ES-I3 (cell line): Measurements from ENCODE around the gene GNAT1.

Experiments used
- H3K36me3 ChIP-seq: 2 replicates; pipeline ENCODE4 v1.6.1; 2013; ENCODE audit warnings: mild to moderate bottlenecking, low read length, control low read depth, moderate library complexity; ENCODE audit not compliant: insufficient read depth
- H3K4me1 ChIP-seq: 2 replicates; pipeline ENCODE4 v1.6.1; 2013; ENCODE audit warnings: mild to moderate bottlenecking, control low read depth, low read length; ENCODE audit not compliant: insufficient read depth
- H3K9ac ChIP-seq: 2 replicates; pipeline ENCODE4 v1.6.1; 2013; ENCODE audit warnings: low read depth, mild to moderate bottlenecking, low read length, moderate library complexity
- H3K9me3 ChIP-seq: 2 replicates; pipeline ENCODE4 v1.6.1; 2013; ENCODE audit warnings: mild to moderate bottlenecking, low read length, moderate library complexity; ENCODE audit not compliant: control insufficient read depth, insufficient read depth

GNAT1 gene

GRCh38 chr3:50190936-50191660, at the start of gene GNAT1:
TSS of gene GNAT1 (plus strand) at chr3:50191610. CDS start at chr3:50191726, 116 bp downstream.
- Histone ChIP-seq H3K4me1 (peaks cover 3% of the 10 kb centered on the region; the same call in 1 of the 2 replicates), H3K9ac (no peak within 1 kb of the TSS), H3K36me3 (peaks cover 5% of the 10 kb centered on the region; the same call in 1 of the 2 replicates), H3K9me3 (no peaks in the 10 kb centered on the region)

DNA sequence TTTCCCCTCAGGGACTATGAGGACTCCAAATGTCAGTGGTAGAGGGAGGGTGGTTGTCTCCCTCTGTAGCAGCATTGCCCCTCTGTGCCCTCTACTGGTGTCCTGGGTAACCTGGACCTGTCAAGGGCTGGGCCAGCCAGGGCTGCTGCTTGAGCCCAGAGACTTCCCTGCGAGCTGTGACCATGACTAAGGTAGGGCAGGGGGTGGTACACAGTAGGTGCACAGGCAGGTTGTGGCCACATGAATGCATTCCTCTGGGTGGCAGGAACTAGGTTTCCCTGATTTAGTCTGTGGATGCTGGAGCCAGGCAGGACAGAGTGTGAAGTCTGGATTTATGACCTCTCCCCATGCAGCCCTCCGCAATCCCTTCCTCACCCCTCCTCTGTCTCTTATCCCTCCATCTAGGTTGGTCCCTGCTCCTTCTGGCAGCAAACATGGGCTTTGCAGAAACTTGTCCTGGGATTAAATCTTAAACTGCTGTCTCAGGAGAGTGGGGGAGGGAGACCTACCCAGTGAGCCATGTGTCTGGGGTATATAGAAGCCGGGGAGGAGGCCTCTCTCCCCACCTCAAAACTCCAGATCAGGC, 45.0 kb upstream of the GNAT1 start:
- peaks cover 7% of the 10 kb centered on the region; the same call in 1 of the 2 replicates for H3K4me1 ChIP-seq
- H3K9ac ChIP-seq = no peak overlapping the region
- H3K36me3 ChIP-seq = no peaks in the 10 kb centered on the region
- no peaks in the 10 kb centered on the region for H3K9me3 ChIP-seq

GRCh38 chr3:50147016-50147415, 44.4 kb upstream of the GNAT1 start:
- no peaks in the 10 kb centered on the region for H3K9me3 ChIP-seq
- no peak overlapping the region for H3K9ac ChIP-seq
- no peaks in the 10 kb centered on the region for H3K36me3 ChIP-seq
- peaks cover 12% of the 10 kb centered on the region; the same call in 1 of the 2 replicates for H3K4me1 ChIP-seq

GRCh38 chr3:50147447-50147846, 44.0 kb upstream of the GNAT1 start:
- no peaks in the 10 kb centered on the region for H3K9me3 ChIP-seq
- no peak overlapping the region for H3K9ac ChIP-seq
- no peaks in the 10 kb centered on the region for H3K36me3 ChIP-seq
- H3K4me1 ChIP-seq = peaks cover 16% of the 10 kb centered on the region; the same call in 1 of the 2 replicates

- H3K9me3 ChIP-seq = no peaks in the 10 kb centered on the region
- H3K36me3 ChIP-seq = no peaks in the 10 kb centered on the region
- no peak overlapping the region for H3K9ac ChIP-seq
- peaks cover 16% of the 10 kb centered on the region; the same call in 1 of the 2 replicates for H3K4me1 ChIP-seq
These were observed 43.5 kb upstream of the GNAT1 start for GRCh38 chr3:50147861-50148260.

DNA sequence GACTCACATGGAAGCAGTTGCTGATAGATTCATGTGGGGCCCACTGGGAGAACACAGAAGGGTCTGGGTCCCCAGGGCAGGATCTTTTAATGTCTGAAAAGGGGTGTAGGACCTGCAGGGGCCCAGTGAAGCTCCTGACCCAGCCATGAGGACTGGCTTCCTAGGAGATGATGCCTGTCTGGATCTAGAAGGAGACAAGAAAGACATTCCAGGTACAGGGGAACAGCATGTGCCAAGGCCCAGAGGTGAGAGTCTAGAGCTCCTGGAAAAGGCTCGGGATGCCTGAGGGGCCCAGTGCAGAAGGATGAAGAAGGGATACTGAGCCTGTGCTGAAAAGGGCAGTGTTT, 41.0 kb upstream of the GNAT1 start:
- peaks cover 16% of the 10 kb centered on the region; the same call in 1 of the 2 replicates for H3K4me1 ChIP-seq
- no peaks in the 10 kb centered on the region for H3K9me3 ChIP-seq
- no peak overlapping the region for H3K9ac ChIP-seq
- no peaks in the 10 kb centered on the region for H3K36me3 ChIP-seq

- Histone ChIP-seq H3K9me3 (no peaks in the 10 kb centered on the region), H3K9ac (no peak overlapping the region), H3K4me1 (peaks cover 16% of the 10 kb centered on the region; the same call in 1 of the 2 replicates), H3K36me3 (no peaks in the 10 kb centered on the region)
These were observed 40.3 kb upstream of the GNAT1 start for GRCh38 chr3:50150863-50151686.

DNA sequence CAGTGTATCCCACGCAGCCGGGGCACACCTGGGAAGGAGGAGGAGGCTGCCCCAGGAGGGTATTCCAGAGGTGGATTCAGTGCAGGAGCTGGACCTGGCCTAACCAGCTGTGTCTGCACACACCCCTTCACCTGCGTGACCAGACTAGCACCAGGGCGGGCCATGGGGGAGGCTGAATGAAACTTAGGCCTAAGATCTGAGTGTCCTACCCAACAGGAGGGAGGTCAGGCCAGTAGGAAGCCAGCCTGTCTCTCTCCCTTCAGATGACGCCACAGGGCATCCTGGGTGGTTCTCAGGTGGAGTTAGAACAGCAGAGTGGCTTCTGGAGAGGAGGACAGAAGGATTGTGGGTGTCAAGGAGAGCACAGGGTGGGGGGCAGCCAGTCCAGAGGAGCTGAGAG, 39.7 kb upstream of the GNAT1 start:
- Histone ChIP-seq H3K9ac (no peak overlapping the region), H3K36me3 (no peaks in the 10 kb centered on the region), H3K4me1 (peaks cover 16% of the 10 kb centered on the region; the same call in 1 of the 2 replicates), H3K9me3 (no peaks in the 10 kb centered on the region)

DNA sequence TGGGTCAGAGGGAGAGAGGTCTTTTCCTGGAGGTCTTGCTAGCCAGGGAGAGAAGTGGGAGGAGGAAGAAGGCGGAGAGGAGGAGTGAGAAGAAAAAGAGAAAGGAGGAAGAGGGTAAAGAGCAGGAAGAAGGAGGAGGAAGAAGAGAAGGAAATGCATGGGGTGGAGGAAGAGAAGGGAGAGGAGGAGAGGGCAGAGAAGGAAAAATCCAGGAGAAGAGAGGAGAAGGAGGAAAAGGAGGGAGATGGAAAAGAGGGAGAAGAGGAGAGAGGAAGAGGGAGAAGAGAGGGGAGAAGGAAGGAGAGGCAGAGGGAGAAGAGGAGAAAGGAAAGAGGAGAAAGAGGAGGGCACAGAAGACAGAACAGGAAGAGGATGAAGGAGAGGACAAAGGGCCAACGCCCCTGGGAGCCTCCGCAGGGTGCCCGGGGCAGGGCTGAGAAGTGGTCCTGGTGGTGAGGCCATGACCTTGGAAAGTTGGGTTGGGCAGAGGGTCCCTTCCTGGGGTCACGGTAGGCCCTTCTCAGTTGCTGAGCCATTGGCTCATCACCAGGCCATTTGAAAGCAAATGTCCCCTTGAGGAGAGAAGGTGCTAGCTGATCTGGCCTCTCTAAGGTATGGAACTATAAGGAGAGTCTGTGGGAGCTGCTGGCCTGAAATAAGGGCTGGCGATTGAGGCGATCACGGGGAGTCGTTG, 37.5 kb upstream of the GNAT1 start:
- Histone ChIP-seq H3K4me1 (peaks cover 29% of the 10 kb centered on the region), H3K9ac (peak overlapping the region; percentile 41; the same call in 1 of the 2 replicates), H3K9me3 (no peaks in the 10 kb centered on the region), H3K36me3 (no peaks in the 10 kb centered on the region)

DNA sequence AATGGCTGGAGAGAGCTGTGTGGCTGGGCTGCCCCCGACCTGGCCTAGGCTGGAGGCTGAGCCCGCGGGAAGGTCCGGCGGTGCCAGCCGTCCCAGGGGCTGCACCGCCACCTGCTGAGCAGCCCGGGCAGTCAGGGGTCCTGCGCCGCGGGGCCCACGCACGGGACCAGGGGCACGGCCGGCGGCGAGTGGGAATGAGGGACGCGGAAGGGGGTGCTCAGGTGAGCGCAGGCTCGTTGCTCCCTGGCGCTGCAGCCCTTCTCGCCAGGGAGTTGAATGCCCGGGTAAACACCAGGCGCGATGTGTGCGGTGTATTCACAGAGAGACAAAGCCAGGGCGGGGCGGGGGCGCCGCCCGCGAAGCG, 37.0 kb upstream of the GNAT1 start:
- H3K9ac ChIP-seq = peak overlapping the region; percentile 41; the same call in 1 of the 2 replicates
- peaks cover 33% of the 10 kb centered on the region for H3K4me1 ChIP-seq
- no peaks in the 10 kb centered on the region for H3K9me3 ChIP-seq
- H3K36me3 ChIP-seq = no peaks in the 10 kb centered on the region

GRCh38 chr3:50154840-50155490, 36.4 kb upstream of the GNAT1 start, which contains the start of gene SEMA3F:
TSS of gene SEMA3F (plus strand) at chr3:50155324. CDS start at chr3:50159623, 4,299 bp downstream.
- Histone ChIP-seq H3K4me1 (peaks cover 30% of the 10 kb centered on the region), H3K36me3 (no peaks in the 10 kb centered on the region), H3K9ac (peak within 1 kb of the TSS; percentile 63), H3K9me3 (no peaks in the 10 kb centered on the region)

GRCh38 chr3:50155491-50155878, 35.9 kb upstream of the GNAT1 start:
- H3K9ac ChIP-seq = peak overlapping the region; percentile 63
- no peaks in the 10 kb centered on the region for H3K36me3 ChIP-seq
- peaks cover 30% of the 10 kb centered on the region for H3K4me1 ChIP-seq
- no peaks in the 10 kb centered on the region for H3K9me3 ChIP-seq

GRCh38 chr3:50155891-50156290, 35.5 kb upstream of the GNAT1 start:
- Histone ChIP-seq H3K36me3 (no peaks in the 10 kb centered on the region), H3K9me3 (no peaks in the 10 kb centered on the region), H3K9ac (peak overlapping the region; percentile 63), H3K4me1 (peaks cover 30% of the 10 kb centered on the region)
